Suprapubic skin (tissue), 4 donors: ENCODE results near the gene MGARP.

Experiments
- CTCF ChIP-seq, 2 donors: fragments of 200-600 bp in 1 of 2; fragments of 450-650 bp in 1 of 2; sonication (generic) in 1 of 2; IDR thresholded peaks; one replicate each; pipeline ENCODE4 v1.5.1; 2016 to 2019; ENCODE audit warnings: antibody characterized with exemption in 2 of 2, mild to moderate bottlenecking in 1 of 2, moderate library complexity in 1 of 2
- EP300 ChIP-seq: sonication (generic); formaldehyde crosslinking; IDR thresholded peaks from one replicate; pipeline ENCODE4 v1.6.1; 2017; ENCODE audit warnings: antibody characterized with exemption
- POLR2A ChIP-seq, 2 donors: fragments of 450-650 bp; IDR thresholded peaks; one replicate each; pipeline ENCODE4 v1.6.1; 2017; ENCODE audit warnings: antibody characterized with exemption in 2 of 2, mild to moderate bottlenecking in 2 of 2, moderate library complexity in 2 of 2
- POLR2AphosphoS5 ChIP-seq, 3 donors: sonication (generic); formaldehyde crosslinking; IDR thresholded peaks; one replicate each; pipeline ENCODE4 v1.6.1; 2017; ENCODE audit warnings: antibody characterized with exemption in 3 of 3

- TF ChIP-seq POLR2AphosphoS5 (IDR thresholded peaks at IDR 0.05) (no peak), CTCF (IDR thresholded peaks at IDR 0.05) (no peak), EP300 (no peak), POLR2A (IDR thresholded peaks at IDR 0.05) (no peak)
Observed at GRCh38 chr4:139246166-139246565, 33.9 kb downstream of the MGARP start.
